Endometrial microvascular endothelial cells (primary cell): ENCODE measurements around the gene DHRS13. TPM values are rescaled to one million over a fixed set of nuclear protein-coding genes. Genes with fewer than 3 reads are reported as not detected.
"Not testable (repeated sequence)": the region's sequence is repeated elsewhere in the genome, so short reads cannot be mapped to it uniquely, and the experiment has no call there.

Source experiments
- in situ Hi-C: cut with HindIII; loops from 2 replicates; pipeline ENCODE4 v1.10.0; 2017; ENCODE audit warnings: low sequenced_read_pairs, low pct_unique_long_range_greater_than_20kb; ENCODE audit errors: inconsistent ontology term
- total RNA-seq: library from RNA; depleted of rRNA; stranded (reverse); fragments of >200 nt; gene quantifications from one replicate; pipeline ENCODE4 v1.2.3, GENCODE V29; 2015; ENCODE audit errors: inconsistent ontology term

Gene DHRS13
- total RNA-seq, 1 donor from 2014 or later = 11.3 TPM

- in situ Hi-C loops = no loop called here
These were observed 34.3 kb upstream of the DHRS13 start for GRCh38 chr17:28937044-28937729.

GRCh38 chr17:28935744-28936460 is 33.0 kb upstream of the DHRS13 start:
- in situ Hi-C loops = no loop called here

- in situ Hi-C loops = not testable (repeated sequence)
These were observed 31.6 kb upstream of the DHRS13 start for GRCh38 chr17:28934508-28934907.

GRCh38 chr17:28929787-28930186 is 26.9 kb upstream of the DHRS13 start:
- in situ Hi-C loops = no loop called here

GRCh38 chr17:28928061-28928460 is 25.2 kb upstream of the DHRS13 start:
- in situ Hi-C loops = no loop called here

- in situ Hi-C loops = no loop called here
These were observed 23.9 kb upstream of the DHRS13 start for GRCh38 chr17:28926786-28927185.

- in situ Hi-C loops = no loop called here
These were observed 23.5 kb upstream of the DHRS13 start for GRCh38 chr17:28926366-28926765.

GRCh38 chr17:28925912-28926365 is 23.1 kb upstream of the DHRS13 start:
- in situ Hi-C loops = no loop called here

- in situ Hi-C loops = no loop called here
These were observed 17.3 kb upstream of the DHRS13 start for GRCh38 chr17:28920201-28920600.

- in situ Hi-C loops = no loop called here
These were observed 15.4 kb upstream of the DHRS13 start for GRCh38 chr17:28918295-28918694.

GRCh38 chr17:28917465-28917864 is 14.6 kb upstream of the DHRS13 start:
- in situ Hi-C loops = no loop called here

- in situ Hi-C loops = no loop called here
These were observed 14.2 kb upstream of the DHRS13 start for GRCh38 chr17:28917029-28917428.

- in situ Hi-C loops = no loop called here
These were observed 13.5 kb upstream of the DHRS13 start for GRCh38 chr17:28916302-28916934.

GRCh38 chr17:28912938-28913333 is 10.1 kb upstream of the DHRS13 start:
- in situ Hi-C loops = no loop called here

GRCh38 chr17:28912281-28912937 is 9.5 kb upstream of the DHRS13 start:
- in situ Hi-C loops = no loop called here

GRCh38 chr17:28911411-28912045 is 8.6 kb upstream of the DHRS13 start:
- in situ Hi-C loops = no loop called here

- in situ Hi-C loops = no loop called here
These were observed 7.7 kb upstream of the DHRS13 start for GRCh38 chr17:28910534-28910933.

- in situ Hi-C loops = no loop called here
These were observed 5.8 kb upstream of the DHRS13 start for GRCh38 chr17:28908640-28909167.
